Measurements from ENCODE around the gene SEMA4B. TPM values are rescaled to one million over a fixed set of nuclear protein-coding genes. Genes with fewer than 3 reads are reported as not detected.
A peak's percentile ranks its signal among the peaks of the same experiment; 100 is the strongest.
"Not testable (repeated sequence)": the region's sequence is repeated elsewhere in the genome, so short reads cannot be mapped to it uniquely, and the experiment has no call there.

The SEMA4B gene
- polyA plus RNA-seq, 1 donor from 2014 or later, result 191 TPM

DNA sequence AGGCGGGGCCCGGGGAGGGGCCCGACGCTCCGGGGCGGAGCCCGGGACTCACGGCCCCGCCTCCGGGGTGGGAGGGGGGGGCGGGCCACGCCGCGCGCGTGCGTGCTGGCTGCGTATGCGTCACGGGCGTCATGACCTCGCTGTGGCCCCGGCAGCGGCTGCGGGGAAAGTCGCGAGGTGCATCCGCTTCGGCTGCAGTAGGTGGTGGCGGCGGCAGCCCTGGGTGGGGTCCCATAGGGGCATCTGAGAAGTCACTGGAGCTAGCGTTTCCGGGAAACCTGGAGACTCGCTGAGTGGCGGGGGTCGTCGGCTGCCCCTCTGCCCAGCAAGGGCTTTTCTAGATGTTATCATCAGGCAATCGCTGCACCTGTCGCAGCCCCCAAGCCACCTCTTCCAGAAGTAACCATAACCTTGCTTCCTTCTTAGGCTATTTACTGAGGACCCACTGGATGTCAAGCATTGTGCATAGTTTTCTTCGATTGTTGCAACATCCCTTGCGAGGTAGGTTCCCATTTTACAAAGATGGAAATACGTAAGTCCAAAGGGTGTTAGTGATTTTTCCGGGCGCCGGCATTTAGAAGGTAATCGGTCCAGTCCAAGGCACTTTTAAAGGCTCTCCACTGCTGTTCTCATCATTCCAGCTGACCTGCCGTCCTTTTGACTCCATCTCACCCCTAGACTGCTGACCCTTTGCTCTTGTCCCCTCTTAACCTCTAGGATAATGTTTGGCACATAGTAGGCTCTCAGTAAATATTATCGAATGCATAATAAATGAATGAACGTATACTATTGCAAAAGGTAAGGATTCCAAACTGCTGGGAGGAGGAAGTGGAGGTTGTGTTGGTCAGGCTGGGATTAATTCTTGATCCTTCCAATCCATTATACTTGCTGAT is 33.2 kb downstream of the SEMA4B start, which contains the start of gene GDPGP1:
GDPGP1 (plus strand) TSS at position 114 of the 893 bp plus-strand sequence. CDS start 6,700 bp downstream, outside the sequence.
- peaks cover 37 to 40% (median 40%) of the 10 kb centered on the region in 3 donors for H3K4me1 Mint-ChIP-seq

DNA sequence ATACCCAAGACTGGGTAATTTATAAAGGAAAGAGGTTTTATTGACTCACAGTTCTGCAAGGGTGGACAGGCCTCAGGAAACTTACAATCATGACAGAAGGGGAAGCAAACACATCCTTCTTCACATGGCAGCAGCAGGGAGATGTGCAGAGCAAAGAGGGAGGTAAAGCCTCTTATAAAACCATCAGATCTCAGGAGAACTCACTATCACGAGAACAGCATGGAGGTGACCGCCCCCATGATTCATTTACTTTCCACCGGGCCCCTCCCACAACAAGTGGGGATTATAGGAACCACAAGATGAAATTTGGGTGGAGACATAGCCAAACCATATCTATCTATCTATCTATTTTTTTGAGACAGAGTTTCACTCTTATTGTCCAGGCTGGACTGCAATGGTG is 38.2 kb downstream of the SEMA4B start:
- Mint-ChIP-seq H3K27me3 (no peaks in the 10 kb centered on the region), H3K9me3 (no peaks in the 10 kb centered on the region), H3K27ac (peak overlapping the region in 2 of 3 donors; percentile 66 to 80)

More for the DNA sequence above, 33.2 kb downstream of the SEMA4B start, which contains the start of gene GDPGP1:
- H3K36me3 Mint-ChIP-seq, result peaks cover 6% of the 10 kb centered on the region
- no peaks in the 10 kb centered on the region for H3K27me3 Mint-ChIP-seq
- H3K9me3 Mint-ChIP-seq, result no peaks in the 10 kb centered on the region
- peak within 1 kb of the TSS; percentile 90 to 99 (median 93) for H3K4me3 Mint-ChIP-seq
- H3K27ac Mint-ChIP-seq, result peak within 1 kb of the TSS; percentile 96 to 98 (median 98)

DNA sequence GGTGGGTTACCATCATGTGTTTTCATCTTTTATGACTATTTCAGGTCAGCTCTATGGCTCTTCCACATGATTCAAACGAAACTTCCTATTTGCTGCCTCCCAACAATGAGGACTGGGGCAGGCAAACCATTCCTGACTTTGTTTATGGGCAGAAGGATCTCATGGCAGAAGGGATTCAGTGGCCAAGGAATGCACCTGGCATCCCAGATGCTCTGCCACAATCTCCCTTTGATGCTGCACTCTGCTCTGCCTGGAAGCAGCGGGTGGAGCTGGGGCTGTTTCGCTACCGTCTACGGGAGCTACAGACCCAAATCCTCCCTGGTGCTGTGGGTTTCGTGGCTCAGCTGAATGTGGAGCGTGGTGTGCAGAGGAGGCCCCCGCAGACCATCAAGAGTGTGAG is 39.7 kb downstream of the SEMA4B start:
- Mint-ChIP-seq H3K4me1 (peaks cover 0 to 2% (median 0%) of the 10 kb centered on the region in 3 donors), H3K4me3 (no peak overlapping the region), H3K27me3 (no peaks in the 10 kb centered on the region), H3K27ac (no peak overlapping the region), H3K9me3 (no peaks in the 10 kb centered on the region), H3K36me3 (peaks cover 4% of the 10 kb centered on the region)

More for the DNA sequence above, 38.2 kb downstream of the SEMA4B start:
- peaks cover 6 to 7% (median 7%) of the 10 kb centered on the region in 3 donors for H3K4me1 Mint-ChIP-seq
- peak overlapping the region in 1 of 4 donors; percentile 12 for H3K4me3 Mint-ChIP-seq
- H3K36me3 Mint-ChIP-seq, result peaks cover 4% of the 10 kb centered on the region

DNA sequence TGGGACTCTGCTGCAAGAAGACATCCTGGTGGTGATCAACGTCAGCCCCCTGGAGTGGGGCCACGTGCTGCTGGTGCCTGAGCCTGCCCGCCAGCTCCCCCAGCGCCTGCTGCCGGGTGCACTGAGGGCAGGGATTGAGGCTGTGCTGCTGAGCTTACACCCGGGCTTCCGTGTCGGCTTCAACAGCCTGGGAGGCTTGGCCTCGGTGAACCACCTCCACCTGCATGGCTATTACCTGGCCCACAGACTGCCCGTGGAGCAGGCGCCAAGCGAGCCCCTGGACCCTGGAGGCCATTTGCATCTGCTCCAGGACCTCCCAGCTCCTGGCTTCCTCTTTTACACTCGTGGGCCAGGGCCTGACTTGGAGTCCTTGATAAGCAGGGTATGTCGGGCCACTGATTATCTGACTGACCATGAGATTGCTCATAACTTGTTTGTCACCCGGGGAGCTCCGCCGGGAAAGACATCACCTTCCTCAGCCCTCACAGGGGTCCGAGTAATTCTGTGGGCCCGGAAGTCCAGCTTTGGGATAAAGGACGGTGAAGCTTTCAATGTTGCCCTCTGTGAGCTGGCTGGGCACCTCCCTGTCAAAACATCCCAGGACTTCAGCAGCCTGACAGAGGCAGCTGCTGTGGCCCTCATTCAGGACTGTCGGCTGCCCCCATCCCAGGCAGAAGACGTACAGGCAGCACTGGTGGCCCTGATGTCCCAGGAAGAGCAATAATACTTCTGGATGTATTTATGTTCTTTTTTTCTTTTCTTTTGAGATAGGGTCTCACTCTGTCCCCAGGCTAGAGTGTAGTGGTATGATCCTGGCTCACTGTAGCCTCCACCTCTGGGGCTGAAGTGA is 40.4 kb downstream of the SEMA4B start:
- Mint-ChIP-seq H3K4me3 (no peak overlapping the region), H3K27ac (peak overlapping the region in 1 of 3 donors; percentile 51), H3K36me3 (peaks cover 4% of the 10 kb centered on the region), H3K27me3 (no peaks in the 10 kb centered on the region), H3K9me3 (no peaks in the 10 kb centered on the region), H3K4me1 (peaks cover 0 to 3% (median 1%) of the 10 kb centered on the region in 3 donors)

DNA sequence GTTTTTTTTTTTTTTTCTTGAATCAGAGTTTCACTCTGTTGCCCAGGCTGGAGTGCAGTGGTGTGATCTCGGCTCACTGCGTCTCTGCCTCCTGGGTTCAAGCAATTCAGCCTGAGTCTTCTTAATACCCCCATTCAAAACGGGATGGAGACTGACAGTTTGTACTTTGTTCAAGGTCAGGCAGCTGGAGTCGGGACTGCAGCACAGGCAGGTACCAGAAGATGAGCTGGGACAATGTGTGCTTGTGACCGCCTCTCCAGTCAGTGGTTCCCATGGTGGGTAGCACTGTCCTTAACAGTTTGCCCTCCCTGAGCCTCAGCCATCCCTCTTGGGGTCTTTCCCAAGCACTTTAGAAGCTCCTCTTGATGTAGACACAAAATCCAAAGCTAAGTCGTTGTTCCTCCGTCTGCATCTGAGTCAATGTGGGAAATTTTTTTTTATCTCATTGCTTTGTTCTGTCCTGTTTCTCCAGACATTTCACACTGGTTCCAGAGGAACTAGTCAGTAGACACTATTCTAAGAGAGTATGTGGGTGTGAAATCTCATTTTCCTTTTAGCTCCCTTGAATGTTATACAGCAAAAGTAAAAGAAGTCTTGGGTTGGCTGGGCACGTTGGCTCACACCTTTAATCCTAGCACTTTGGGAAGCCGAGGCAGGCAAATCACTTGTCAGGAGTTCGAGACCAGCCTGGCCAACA is 43.0 kb downstream of the SEMA4B start:
- Mint-ChIP-seq H3K36me3 (peaks cover 5% of the 10 kb centered on the region), H3K27me3 (no peaks in the 10 kb centered on the region), H3K4me3 (peak overlapping the region in 1 of 4 donors; percentile 26), H3K27ac (no peak overlapping the region), H3K4me1 (peaks cover 0 to 8% (median 3%) of the 10 kb centered on the region in 3 donors), H3K9me3 (no peaks in the 10 kb centered on the region)

DNA sequence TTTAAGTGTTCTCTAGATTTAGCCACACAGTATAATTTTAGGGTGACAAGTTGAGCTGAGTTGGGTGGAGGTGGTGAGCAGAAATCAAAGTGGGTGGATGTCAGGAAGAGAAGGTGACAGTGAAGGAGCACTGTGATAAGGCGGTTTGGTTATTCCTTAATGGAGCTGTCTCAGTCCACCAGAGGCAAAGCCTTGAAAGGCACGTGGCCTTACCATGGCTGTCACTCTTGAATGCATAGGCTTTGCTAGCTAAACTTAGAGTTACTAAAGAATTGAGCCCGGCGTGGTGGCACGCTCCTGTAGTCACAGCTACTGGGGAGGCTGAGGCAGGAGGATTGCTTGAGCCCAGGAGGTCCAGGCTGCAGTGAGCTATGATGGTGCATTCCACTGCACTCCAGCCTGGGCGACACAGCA is 47.7 kb downstream of the SEMA4B start:
- no peaks in the 10 kb centered on the region for H3K9me3 Mint-ChIP-seq

DNA sequence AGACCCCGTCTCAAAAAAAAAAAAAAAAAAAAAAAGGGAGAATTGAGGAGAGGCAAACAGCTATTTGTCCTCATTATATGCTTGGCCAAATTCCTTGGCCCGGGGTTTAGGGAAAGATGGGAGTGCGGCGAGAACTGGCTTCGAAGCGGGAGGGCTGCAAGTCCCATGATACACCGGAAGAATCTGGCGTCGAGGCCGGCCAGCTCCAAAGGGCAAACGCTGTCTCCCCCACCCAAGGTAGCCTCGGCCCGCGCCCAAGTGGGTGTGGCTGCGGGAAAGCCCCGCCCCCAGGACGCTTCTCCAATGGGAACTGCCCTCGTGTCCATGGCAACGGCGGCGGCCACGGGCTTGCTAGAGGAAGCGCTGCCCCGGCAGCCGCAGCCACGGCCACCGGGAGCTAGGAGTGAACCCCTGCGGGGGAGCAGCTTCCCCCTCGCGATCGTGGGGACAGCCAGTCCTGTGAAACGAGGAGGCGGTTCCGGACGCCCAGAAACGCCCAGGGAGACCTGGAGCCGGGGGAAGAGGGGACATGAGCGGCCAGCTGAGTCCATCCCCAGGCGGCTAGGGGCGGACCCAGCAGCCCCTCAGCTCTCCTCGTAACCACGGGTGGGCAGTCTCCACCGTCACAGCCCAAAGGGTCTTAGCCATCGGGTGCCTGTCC is 48.2 kb downstream of the SEMA4B start, which contains the start of gene TTLL13:
TTLL13 (plus strand) TSS at position 354 of the 661 bp plus-strand sequence. CDS start 1,075 bp downstream, outside the sequence.
- no peaks in the 10 kb centered on the region for H3K27me3 Mint-ChIP-seq
- peaks cover 5 to 13% (median 10%) of the 10 kb centered on the region in 3 donors for H3K4me1 Mint-ChIP-seq
- peaks cover 4% of the 10 kb centered on the region for H3K36me3 Mint-ChIP-seq
- H3K9me3 Mint-ChIP-seq, result no peaks in the 10 kb centered on the region
- peak within 1 kb of the TSS; percentile 48 to 90 (median 79) for H3K4me3 Mint-ChIP-seq
- H3K27ac Mint-ChIP-seq, result peak within 1 kb of the TSS; percentile 52 to 70 (median 63)

More for the DNA sequence above, 47.7 kb downstream of the SEMA4B start:
- H3K36me3 Mint-ChIP-seq, result peaks cover 4% of the 10 kb centered on the region
- peaks cover 5 to 13% (median 10%) of the 10 kb centered on the region in 3 donors for H3K4me1 Mint-ChIP-seq
- H3K27ac Mint-ChIP-seq, result peak overlapping the region; percentile 3 to 63 (median 52)
- H3K4me3 Mint-ChIP-seq, result peak overlapping the region; percentile 1 to 90 (median 79)
- H3K27me3 Mint-ChIP-seq, result no peaks in the 10 kb centered on the region

DNA sequence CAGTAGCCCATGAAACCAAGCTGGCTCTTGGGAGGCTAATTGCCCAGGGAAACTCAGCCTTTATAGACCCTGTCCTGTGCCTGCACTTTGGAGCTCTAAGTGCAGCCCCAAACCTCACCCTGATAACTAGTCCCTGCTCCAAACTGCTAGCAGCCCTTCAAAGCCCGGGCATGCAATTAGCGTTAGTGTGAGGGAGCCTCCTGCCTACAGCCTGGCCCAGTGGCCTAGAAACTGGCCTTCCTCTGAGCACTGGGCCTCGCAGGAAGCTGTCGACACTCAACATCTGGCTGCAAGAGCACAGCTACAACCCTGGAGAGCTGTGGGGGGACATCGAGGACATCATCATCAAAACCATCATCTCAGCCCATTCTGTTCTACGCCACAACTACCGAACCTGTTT is 56.6 kb downstream of the SEMA4B start:
- H3K4me1 Mint-ChIP-seq, result no peaks in the 10 kb centered on the region
- peak overlapping the region in 1 of 4 donors; percentile 17 for H3K4me3 Mint-ChIP-seq
- H3K27me3 Mint-ChIP-seq, result peaks cover 8% of the 10 kb centered on the region
- H3K9me3 Mint-ChIP-seq, result no peaks in the 10 kb centered on the region
- H3K36me3 Mint-ChIP-seq, result peaks cover 2% of the 10 kb centered on the region
- no peak overlapping the region for H3K27ac Mint-ChIP-seq

DNA sequence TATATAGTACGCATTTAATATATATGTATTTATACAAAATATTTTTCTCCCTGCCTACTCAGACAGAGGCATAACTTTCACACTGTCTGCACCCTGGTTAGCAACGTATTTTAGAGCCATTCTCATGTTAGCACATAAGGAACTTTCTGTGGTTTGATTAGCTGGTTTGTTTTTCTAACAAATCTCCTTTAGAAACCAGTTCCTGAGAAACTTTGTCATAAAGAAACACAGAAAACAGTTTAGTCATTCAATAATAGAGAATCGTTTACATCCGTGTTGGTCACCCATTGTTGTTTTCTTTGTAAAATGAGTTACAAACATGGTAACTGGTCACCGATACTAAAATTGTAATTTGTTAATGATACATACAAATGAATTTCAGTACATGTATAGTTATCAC is 58.4 kb downstream of the SEMA4B start:
- Mint-ChIP-seq H3K36me3 (peaks cover 2% of the 10 kb centered on the region), H3K27me3 (peaks cover 8% of the 10 kb centered on the region), H3K4me1 (peaks cover 7 to 8% (median 7%) of the 10 kb centered on the region in 3 donors), H3K9me3 (no peaks in the 10 kb centered on the region), H3K27ac (peak overlapping the region in 1 of 3 donors; percentile 28), H3K4me3 (no peak overlapping the region)

DNA sequence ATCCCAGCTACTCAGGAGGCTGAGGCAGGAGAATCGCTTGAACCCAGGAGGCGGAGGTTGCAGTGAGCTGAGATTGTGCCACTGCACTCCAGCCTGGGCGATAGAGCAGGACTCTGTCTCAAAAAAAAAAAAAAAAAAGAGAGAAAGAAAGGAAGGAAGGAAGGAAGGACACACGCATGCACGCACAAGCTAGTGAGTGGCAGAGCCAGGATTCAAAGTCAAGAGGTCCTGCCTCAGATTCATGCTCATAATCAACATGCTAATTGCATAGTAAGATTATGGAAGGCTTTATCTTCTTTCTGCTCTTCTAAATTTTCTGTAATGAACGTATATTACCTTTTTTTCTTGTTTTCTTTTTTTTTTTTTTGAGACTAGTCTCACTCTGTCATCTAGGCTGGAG is 59.6 kb downstream of the SEMA4B start:
- not testable (repeated sequence) for H3K36me3 Mint-ChIP-seq, H3K9me3 Mint-ChIP-seq, H3K4me3 Mint-ChIP-seq, H3K27me3 Mint-ChIP-seq, H3K27ac Mint-ChIP-seq
- H3K4me1 Mint-ChIP-seq, result peaks cover 10 to 12% (median 11%) of the 10 kb centered on the region in 3 donors

DNA sequence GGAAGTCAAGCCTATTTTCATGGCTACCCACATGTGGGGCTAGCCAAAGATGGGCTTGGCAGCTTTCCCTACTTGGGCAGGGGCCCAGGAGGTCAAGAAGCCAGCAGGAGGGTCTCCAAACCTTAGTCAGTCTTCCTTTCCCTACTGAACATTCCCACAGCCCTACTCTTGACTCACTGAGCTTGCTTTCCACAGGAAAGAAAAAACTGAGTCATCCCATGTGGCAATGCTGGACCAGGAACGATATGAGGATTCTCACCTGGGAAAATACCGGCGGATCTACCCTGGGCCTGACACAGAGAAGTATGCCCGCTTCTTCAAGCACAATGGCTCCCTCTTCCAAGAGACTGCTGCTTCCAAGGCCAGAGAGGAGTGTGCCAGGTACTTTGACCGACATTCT is 60.7 kb downstream of the SEMA4B start:
- Mint-ChIP-seq H3K27me3 (peaks cover 2% of the 10 kb centered on the region), H3K4me1 (peaks cover 12 to 14% (median 14%) of the 10 kb centered on the region in 3 donors)

DNA sequence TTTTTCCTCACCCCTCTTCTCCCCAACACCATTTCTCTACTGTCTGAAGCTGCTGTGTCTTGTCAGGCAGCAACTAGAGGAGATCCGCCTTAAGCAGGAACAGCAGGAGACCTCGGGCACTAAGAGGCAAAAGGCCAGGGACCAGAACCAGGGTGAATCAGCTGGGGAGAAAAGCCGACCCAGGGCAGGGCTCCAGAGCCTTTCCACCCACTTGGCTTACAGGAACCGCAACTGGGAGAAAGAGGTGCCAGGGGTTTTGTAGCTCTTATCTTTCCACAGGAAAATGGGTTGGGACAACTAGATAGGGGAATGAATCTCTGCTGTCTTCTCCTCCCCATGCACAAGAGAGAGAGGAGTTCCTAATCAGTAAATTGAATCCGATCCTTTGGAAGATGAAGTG is 61.3 kb downstream of the SEMA4B start:
- H3K4me1 Mint-ChIP-seq, result peaks cover 12 to 19% (median 17%) of the 10 kb centered on the region in 3 donors
- peaks cover 2% of the 10 kb centered on the region for H3K36me3 Mint-ChIP-seq
- H3K4me3 Mint-ChIP-seq, result peak overlapping the region in 2 of 4 donors; percentile 11 to 80
- peaks cover 2% of the 10 kb centered on the region for H3K27me3 Mint-ChIP-seq
- no peaks in the 10 kb centered on the region for H3K9me3 Mint-ChIP-seq
- peak overlapping the region in 1 of 3 donors; percentile 85 for H3K27ac Mint-ChIP-seq

More for the DNA sequence above, 60.7 kb downstream of the SEMA4B start:
- H3K27ac Mint-ChIP-seq, result no peak overlapping the region
- H3K9me3 Mint-ChIP-seq, result no peaks in the 10 kb centered on the region
- H3K36me3 Mint-ChIP-seq, result peaks cover 2% of the 10 kb centered on the region
- peak overlapping the region in 1 of 4 donors; percentile 11 for H3K4me3 Mint-ChIP-seq

DNA sequence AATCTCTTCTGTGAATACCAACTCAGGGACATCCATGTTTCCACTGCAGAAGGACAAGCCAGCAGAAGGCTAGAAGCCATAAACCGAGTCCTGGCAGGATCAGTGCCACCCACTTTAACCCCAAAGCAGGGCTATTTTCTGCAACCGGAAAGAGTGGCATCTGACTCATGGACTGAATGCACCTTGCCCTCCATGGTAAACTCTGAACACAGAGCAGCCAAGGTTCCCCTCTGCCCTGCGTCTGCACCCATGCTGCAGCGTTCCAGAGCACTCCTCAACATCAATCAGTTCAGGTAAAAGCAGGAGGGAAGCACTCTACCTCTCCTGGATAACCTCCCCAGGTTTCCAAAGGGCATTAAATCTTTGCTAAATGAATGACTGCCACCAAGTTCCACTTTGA is 63.5 kb downstream of the SEMA4B start:
- peaks cover 2% of the 10 kb centered on the region for H3K27me3 Mint-ChIP-seq
- peak overlapping the region; percentile 85 to 100 (median 99) for H3K27ac Mint-ChIP-seq
- peaks cover 23 to 32% (median 29%) of the 10 kb centered on the region in 3 donors for H3K4me1 Mint-ChIP-seq
- peaks cover 2% of the 10 kb centered on the region for H3K36me3 Mint-ChIP-seq
- H3K9me3 Mint-ChIP-seq, result no peaks in the 10 kb centered on the region
- peak overlapping the region; percentile 91 to 98 (median 97) for H3K4me3 Mint-ChIP-seq
